ENCODE data around the gene OASL.

OASL gene

DNA sequence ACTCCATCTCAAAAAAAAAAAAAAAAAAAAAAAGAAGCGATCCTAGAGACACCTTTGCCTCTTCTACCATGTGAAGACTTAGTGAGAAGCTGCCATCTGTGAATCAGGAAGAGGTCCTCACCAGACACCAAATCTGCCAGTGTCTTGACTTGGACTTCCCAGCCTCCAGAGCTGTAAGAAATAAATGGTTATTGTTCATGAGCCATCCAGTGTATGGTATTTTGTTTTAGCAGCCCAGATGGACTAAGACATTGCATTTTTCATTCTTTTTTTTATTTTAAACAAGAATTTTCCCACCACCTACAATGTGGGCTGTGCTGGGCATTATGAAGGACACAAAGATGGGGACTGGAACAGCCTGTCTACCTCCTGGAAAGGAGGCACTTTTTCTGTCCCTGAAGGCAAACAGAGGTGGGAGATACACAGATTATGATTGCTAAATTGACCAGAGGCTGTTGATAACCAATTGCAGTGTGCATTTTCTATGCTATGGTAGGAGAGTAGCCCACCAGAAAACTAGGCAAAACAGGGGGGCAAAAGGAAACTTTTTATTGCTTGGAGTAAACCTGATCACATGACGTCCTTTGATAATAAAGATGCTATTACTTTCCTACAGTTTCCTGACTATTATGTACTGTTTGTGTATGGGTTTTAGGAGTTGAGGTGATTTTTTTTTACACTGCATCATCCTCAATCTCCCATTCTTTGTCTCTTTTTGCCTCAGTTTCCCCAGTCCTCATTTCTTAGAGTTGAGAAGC lies 20.0 kb downstream of the OASL start:
- DNase-seq, result no peak
- in situ Hi-C loops (cut with MboI; ENCODE audit: low pct_unique_long_range_greater_than_20kb, low sequenced_read_pairs), result no loop called here

DNA sequence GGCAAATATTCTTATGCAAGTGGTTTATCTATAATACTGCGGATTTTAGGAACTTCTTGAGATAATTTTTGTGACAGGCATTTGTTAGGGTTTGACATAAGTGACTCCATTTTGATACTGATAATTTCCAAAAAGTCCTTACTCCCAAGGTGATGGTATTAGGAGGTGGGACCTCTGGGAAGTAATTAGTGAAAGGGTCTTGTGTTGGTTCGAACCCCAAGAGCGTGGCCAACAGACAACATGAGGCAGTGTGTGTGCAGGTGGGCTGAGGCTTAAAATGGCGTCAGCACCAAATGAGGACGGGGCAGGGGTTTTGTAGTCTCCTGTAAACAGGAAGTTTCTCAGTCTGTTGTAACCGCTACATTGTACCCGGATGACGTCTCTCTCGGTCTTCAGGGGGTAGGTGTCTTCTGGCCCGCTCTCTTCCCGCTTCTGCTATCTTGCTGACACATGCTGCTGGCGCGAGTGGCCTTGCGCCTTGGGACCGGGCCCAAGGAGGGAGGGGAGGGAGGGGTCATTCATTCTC lies 21.0 kb downstream of the OASL start:
- no peak for DNase-seq
- in situ Hi-C loops (cut with MboI; ENCODE audit: low pct_unique_long_range_greater_than_20kb, low sequenced_read_pairs), result no loop called here

DNA sequence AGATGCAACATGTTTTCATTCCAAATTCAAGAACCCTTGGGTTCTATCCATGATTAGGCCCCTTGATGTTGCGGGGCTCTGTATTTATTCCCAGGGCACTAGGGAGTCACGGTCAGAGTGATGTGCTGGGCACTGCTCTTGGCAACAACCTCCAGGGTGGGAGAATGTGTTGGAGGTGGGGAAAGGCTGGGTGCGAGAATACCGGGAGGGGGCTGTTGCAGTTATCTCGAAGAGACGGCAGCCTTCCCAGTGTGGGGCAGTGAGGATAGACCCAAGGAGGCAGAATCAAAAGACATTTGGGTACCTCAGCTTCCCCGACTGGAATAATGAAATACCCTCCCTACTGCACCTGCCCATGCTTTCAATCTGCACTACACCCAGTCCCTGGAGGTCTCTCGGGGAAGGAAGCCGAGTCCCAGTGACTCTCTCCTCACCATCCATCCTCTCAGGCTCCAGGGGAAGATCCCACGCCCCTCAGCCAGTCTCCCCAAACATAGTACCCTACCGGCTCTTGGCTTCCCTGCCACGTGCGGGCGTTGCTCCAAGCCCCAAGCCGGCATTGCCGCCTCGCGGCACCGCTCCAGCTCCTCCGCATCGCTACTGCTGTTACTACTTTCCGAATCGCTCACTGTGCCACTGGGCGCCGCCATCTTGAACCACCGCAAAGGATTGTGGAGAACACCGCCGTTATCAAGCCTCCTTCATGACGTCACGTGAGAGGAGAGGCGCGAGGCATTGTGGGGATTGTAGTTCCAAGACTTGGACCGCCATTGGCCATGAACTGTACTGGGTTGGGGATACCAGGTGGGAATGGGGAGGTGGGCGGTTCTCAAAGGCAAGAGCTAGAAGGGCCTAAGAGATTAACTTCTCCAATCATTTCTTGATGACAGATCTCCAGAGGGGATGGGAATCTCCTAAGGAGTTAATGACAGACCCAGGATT lies 22.9 kb downstream of the OASL start, which contains the start of gene C12orf43:
Gene C12orf43 (minus strand): TSS at position 663 of the 942 bp plus-strand sequence. CDS start 13 bp downstream, at position 650.
- in situ Hi-C loops (cut with MboI; ENCODE audit: low pct_unique_long_range_greater_than_20kb, low sequenced_read_pairs), result no loop called here
- DNase-seq, result peak; percentile 87

DNA sequence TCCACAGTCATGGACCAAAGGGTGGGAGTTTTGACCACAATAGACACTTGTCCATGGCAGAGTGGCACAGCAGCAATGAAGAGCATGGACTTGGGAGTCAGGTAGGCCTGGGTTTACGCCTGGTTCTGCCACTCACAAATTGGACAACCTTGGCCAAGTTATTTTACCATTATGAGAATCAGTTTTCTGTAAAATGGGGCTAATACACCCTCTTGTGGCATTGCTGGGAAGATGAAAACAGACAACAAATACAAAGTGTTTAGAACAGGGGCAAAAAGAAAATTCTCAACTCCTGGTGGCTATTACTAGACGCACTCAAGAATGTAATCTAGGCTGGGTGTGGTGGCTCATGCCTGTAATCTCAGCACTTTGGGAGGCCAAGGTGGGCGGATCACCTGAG lies 25.3 kb downstream of the OASL start:
- DNase-seq, result no peak
- in situ Hi-C loops (cut with MboI; ENCODE audit: low pct_unique_long_range_greater_than_20kb, low sequenced_read_pairs), result no loop called here

DNA sequence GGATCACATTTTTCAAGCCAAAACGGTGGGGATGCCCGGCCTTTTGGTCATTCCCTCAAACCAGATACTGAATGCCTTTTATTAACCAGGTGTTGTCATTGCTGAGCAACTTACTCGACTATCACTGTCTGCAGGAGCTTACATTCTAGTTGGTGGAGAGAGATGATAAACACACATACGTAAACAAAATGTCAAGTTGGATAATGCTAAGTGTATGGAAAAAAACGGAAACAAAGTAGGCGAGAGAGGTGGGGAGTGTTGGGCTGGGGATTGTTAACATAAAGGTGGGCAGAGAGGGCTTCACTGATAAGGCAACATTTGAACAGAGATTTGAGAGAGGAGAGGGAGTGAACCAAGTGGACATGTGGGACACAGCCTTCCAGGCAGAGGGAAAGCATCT lies 27.2 kb downstream of the OASL start:
- no peak for DNase-seq
- in situ Hi-C loops (cut with MboI; ENCODE audit: low pct_unique_long_range_greater_than_20kb, low sequenced_read_pairs), result no loop called here

DNA sequence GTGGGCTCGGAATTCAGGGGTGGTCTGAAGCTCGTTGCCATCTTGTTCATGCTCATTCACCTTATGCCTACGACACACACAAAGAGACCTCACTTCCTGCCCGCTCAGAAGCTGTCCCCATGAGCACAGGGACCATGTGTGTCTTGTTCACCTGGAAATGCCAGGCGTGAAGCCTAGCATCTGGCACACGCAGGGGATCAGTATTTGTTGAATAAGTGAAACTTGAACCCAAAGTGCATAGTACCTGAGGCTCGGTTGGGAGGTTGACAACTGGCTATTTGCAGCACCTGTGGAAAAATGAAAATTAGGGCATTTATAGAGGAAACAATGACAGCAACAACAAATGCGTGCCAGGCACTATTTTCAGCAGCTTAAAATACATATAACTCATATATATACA lies 28.2 kb downstream of the OASL start:
- DNase-seq, result no peak
- in situ Hi-C loops (cut with MboI; ENCODE audit: low pct_unique_long_range_greater_than_20kb, low sequenced_read_pairs), result no loop called here

DNA sequence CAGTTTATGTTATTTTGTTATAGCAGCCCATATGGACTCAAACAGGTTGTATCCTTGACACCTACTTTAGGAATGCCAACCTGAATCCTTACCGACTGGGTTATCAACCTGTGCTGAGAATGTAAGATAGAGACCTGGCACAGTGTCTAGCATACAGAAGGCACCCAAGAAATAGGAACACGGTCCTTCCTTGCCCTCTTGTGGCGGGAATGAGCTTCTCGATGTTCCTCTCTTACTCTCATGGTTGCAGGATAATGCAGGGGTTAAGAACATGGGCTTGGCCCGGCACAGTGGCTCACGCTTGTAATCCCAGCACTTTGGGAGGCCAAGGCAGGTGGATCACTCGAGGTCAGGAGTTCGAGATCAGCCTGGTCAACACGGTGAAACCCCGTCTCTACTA lies 29.3 kb downstream of the OASL start:
- in situ Hi-C loops (cut with MboI; ENCODE audit: low pct_unique_long_range_greater_than_20kb, low sequenced_read_pairs), result no loop called here
- DNase-seq, result peak; percentile 34

DNA sequence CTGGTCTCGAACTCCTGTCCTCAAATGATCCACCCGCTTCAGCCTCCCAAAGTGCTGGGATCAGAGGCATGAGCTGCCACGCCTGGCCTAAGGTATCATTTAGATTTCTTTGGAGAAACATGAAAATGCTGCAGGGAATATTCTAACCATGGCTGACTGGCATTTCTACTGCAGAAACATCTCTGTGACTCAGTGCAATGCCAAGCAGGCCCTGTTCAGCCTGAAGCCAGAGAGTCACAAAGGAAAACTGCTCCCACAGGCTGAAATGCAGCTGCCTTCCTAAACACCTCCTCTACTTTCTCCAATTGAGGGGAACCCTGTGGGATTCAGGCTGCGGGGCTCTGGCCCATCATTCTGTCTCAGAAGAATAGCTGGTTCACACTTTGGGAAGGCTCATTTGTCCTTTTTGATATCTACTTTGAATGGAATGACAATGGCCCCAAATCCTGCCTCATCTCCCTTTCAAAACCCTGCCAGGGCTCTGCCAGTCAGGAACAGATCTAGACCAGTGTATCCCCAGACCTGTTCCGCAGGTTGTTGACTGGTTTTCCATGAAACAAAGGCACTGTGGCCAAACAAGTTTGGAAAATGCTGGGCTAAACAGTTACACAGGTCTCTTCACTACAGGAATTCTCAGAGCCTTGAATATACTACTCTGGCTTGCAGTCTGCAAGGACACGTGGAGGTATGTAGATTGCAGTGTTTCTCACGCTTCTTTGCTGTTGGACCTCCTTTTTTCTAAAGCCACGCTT lies 30.5 kb downstream of the OASL start:
- no peak for DNase-seq
- in situ Hi-C loops (cut with MboI; ENCODE audit: low pct_unique_long_range_greater_than_20kb, low sequenced_read_pairs), result no loop called here

DNA sequence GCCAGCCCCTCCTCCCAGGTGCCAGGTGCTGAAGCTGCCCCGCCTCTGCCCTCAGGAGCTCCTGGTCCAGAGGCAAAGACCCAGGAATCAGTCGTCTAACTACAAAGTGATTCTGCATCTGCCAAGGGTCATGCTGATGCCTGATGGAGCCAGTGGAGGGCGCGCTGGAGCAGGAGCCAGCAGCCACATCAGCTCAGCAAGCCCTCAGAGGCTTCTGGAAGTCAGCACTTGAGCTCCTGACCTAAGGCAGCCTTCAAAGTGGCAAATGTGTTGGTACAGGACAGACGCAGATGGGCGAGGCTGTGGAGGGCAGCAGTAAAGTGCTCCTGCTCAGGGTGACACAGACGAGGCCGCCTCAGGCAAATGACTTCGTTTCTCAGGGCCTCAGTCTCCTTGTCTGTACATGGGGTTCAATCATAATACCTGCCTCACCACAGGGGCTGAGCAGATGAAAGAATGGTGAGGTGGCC lies 33.7 kb downstream of the OASL start:
- in situ Hi-C loops (cut with MboI; ENCODE audit: low pct_unique_long_range_greater_than_20kb, low sequenced_read_pairs), result no loop called here
- peak; percentile 76 for DNase-seq

DNA sequence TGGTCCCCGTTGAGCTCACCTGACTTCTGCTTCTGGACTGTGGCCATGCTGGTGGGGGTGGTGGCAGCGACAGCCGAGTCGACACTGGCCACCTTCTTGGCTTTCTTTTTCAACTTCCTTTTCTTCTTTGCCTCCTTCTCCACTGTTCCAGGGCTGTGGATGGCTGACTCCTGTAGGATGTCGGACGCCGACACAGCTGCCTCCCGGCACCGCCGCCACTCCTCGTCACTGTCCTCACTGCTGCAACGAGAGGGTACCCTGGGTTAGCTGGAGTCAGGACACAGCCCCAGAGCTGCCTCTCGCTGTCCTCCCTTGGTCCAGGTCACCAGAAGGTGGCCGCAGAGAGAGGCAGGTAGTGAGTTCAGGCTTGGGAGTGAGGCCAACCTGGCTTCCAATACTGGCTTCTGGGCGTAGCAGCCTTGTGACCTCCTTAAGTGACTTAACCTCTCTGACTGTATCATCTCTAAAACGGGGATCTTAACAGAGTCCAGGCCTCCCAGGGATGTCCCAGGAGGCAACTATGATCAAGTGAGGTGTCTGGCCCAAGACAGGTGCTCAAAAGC lies 34.7 kb downstream of the OASL start:
- DNase-seq, result no peak
- in situ Hi-C loops (cut with MboI; ENCODE audit: low pct_unique_long_range_greater_than_20kb, low sequenced_read_pairs), result no loop called here

DNA sequence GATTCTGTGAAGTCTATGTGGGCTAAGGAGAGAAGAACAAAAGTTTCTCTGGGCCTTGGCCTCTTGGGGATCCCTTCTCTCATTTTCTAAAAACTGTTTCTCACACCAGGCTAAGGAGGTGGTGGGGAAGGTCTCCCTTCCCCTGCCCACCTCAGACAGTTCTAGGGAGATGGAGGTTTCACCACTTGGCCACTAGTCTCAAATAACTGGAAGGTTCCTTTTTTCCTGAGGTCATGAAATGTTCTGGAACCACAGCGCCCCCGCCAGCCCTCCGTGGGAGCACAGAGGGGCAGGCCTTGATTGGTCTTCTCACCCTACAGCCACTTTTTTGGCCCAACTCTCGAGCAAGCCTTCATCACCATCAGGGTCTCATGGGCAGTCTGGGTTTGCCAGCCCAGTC lies 35.4 kb downstream of the OASL start:
- DNase-seq, result peak; percentile 69
- in situ Hi-C loops (cut with MboI; ENCODE audit: low pct_unique_long_range_greater_than_20kb, low sequenced_read_pairs), result no loop called here

DNA sequence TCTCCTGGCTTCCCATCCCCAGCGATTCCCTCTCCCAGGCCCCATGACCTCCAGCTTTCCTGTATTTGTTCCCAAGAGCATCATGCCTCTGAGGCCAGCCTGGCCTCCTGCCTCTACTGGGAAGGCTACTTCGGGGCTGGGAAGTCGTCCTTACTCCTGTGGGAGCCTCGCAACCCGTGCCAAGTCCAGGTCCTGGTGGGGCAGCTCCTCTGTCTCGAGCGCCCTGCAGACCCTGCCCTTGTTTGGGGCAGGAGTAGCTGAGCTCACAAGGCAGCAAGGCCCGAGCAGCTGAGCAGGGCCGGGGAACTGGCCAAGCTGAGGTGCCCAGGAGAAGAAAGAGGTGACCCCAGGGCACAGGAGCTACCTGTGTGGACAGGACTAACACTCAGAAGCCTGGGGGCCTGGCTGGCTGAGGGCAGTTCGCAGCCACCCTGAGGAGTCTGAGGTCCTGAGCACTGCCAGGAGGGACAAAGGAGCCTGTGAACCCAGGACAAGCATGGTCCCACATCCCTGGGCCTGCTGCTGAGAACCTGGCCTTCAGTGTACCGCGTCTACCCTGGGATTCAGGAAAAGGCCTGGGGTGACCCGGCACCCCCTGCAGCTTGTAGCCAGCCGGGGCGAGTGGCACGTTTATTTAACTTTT lies 37.1 kb downstream of the OASL start:
- no peak for DNase-seq
- in situ Hi-C loops (cut with MboI; ENCODE audit: low pct_unique_long_range_greater_than_20kb, low sequenced_read_pairs), result no loop called here

DNA sequence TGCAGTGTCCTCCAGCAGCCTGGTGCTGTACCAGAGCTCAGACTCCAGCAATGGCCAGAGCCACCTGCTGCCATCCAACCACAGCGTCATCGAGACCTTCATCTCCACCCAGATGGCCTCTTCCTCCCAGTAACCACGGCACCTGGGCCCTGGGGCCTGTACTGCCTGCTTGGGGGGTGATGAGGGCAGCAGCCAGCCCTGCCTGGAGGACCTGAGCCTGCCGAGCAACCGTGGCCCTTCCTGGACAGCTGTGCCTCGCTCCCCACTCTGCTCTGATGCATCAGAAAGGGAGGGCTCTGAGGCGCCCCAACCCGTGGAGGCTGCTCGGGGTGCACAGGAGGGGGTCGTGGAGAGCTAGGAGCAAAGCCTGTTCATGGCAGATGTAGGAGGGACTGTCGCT lies 38.0 kb downstream of the OASL start:
- no peak for DNase-seq

DNA sequence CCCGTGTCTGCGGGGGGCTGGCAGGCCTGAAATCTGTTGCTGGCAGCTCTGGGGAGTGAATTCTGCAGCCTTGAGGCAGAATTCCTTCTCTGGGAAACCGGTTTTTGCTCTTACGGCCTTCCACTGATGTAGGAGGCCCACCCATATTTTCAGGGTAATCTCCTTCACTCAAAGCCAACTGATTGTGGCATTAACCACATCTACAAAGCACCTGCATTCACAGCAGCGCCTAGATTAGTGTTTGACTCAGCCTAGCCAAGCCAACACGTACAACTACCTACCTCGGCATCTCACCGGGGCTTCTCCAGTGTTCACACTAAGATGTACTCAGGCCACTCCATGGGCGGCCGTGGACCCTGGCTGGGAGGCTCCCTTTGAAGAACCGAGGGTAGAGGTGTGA lies 38.5 kb downstream of the OASL start:
- in situ Hi-C loops (cut with MboI; ENCODE audit: low pct_unique_long_range_greater_than_20kb, low sequenced_read_pairs), result no loop called here
- DNase-seq, result no peak

More for the DNA sequence above, 38.0 kb downstream of the OASL start:
- in situ Hi-C loops (cut with MboI; ENCODE audit: low pct_unique_long_range_greater_than_20kb, low sequenced_read_pairs), result no loop called here

DNA sequence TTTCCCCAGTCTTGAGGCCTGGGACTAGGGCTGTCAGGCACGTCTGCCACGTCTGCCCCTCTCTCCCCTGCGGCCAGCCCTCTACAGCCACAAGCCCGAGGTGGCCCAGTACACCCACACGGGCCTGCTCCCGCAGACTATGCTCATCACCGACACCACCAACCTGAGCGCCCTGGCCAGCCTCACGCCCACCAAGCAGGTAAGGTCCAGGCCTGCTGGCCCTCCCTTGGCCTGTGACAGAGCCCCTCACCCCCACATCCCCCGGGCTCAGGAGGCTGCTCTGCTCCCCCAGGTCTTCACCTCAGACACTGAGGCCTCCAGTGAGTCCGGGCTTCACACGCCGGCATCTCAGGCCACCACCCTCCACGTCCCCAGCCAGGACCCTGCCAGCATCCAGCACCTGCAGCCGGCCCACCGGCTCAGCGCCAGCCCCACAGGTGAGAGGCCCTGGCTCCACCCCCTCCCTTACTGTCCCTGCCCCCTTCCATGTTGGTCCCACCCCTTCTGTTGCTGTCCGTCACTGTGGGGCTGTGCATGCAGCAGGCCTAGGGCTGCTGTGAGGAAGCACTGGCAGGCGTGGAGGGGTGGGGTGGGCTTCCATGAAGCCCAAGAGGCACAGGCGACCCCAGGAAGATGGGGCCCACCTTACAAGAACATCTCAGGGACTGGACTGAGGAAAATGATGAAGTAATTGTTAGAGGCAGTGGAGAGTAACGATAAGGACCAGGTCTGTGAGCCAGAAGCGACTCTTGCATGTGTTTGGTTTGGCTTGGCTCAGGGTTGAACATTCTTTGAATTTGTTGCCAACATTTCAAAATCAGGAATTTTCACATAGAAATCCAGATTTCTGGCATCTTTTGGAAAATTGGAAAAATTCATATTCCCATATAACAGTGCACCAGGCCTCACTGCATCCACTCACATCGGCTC lies 39.6 kb downstream of the OASL start:
- no peak for DNase-seq
- in situ Hi-C loops (cut with MboI; ENCODE audit: low pct_unique_long_range_greater_than_20kb, low sequenced_read_pairs), result no loop called here

DNA sequence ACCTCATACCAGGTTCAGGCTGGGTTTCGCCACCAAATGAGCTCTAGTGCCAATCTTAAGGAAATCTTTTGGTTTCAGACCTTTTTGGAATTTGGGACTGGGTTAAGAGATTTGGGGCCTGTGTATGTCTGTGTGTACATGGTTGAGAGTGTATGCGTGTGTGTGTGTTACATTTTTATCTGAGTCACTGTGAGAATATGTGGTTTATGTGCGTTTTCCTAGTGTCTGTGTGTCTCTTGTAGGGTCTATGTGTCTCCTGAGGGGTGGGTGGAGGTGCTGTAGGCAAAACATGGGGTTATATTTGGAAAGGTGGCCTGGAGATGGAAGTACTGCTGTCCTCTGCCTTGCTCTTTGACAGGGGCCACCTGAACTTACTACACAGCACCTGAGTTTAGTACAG lies 40.6 kb downstream of the OASL start:
- no peak for DNase-seq
- in situ Hi-C loops (cut with MboI; ENCODE audit: low pct_unique_long_range_greater_than_20kb, low sequenced_read_pairs), result no loop called here

DNA sequence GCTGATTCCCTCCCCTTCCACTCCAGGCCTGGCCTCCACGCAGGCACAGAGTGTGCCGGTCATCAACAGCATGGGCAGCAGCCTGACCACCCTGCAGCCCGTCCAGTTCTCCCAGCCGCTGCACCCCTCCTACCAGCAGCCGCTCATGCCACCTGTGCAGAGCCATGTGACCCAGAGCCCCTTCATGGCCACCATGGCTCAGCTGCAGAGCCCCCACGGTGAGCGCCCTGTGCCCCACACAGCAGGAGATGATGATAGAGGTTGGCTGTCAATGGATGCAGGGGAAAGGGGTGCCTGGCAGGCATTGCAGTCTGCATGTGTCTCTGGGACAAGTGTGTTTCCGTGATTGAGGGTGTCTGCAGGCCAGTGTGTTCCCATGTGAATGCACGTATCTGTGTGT lies 41.6 kb downstream of the OASL start:
- in situ Hi-C loops (cut with MboI; ENCODE audit: low pct_unique_long_range_greater_than_20kb, low sequenced_read_pairs), result no loop called here
- no peak for DNase-seq
